Lower leg skin (tissue), 4 donors: ENCODE data around the gene DYNC1I1. TPM values are rescaled to one million over a fixed set of nuclear protein-coding genes. Genes with fewer than 3 reads are reported as not detected.

ENCODE experiments used
- DNase-seq, 2 donors: peaks; one replicate each; pipeline ENCODE4 v3.0.0-alpha.2; 2019; ENCODE audit warnings: low spot score in 2 of 2
- H3K4me3 ChIP-seq: fragments of 200-600 bp; sonication (generic); 2 replicates; pipeline ENCODE4 v1.5.1; 2017; ENCODE audit warnings: mild to moderate bottlenecking, low read depth; ENCODE audit not compliant: poor library complexity, severe bottlenecking
- POLR2A ChIP-seq, 2 donors: fragments of 450-650 bp; IDR thresholded peaks; one replicate each; pipeline ENCODE4 v1.6.1; 2016 to 2017; ENCODE audit warnings: antibody characterized with exemption in 2 of 2, mild to moderate bottlenecking in 1 of 2, moderate library complexity in 1 of 2
- WGBS, 2 donors: methylation state at CpG; one replicate each; pipeline ENCODE4 v1.1.5; 2018; 5-methylcytosine and 5-hydroxymethylcytosine counted together
- intact Hi-C: fragments of 100-400 bp; cut with DNase I; formaldehyde crosslinking; loops from one replicate; pipeline ENCODE4 v1.15.0; 2023; ENCODE audit warnings: low total_unique reads
- total RNA-seq, 4 donors: library from RNA; depleted of rRNA; stranded (reverse); fragments of >200 nt; gene quantifications; one replicate each; pipeline ENCODE4 v1.1.0, GENCODE V29; 2016
- TF ChIP-seq, protein P1 (sequence below), 3 donors: fragments of 450-650 bp; IDR thresholded peaks; one replicate each; pipeline ENCODE4 v1.5.1; 2016; ENCODE audit warnings: antibody characterized with exemption in 3 of 3, mild to moderate bottlenecking in 3 of 3, moderate library complexity in 2 of 3

The DYNC1I1 gene
- total RNA-seq, 4 donors from 2014 or later = 0.97 to 7.6 (median 3.7) TPM

DNA sequence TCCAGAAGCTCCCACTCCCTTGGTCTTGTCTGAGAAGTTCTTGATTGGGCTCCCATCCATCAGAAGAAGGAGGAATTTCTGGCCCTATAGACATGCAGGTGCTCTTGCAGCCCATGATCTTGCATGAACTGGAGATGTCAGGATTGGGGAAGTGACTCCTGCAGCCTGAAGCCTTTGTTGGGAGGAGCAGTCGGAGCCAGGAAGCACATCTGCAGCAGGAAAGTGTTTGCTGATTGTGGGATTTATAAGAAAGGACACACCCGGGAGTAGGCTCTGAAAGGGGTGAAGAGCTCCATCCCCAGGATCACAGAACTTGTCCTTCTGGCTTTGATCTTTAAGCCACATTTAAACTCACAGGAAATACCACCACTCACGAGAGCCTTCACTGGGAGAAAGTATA is 185.2 kb downstream of the DYNC1I1 start:
- no peak for TF ChIP-seq POLR2A (IDR thresholded peaks at IDR 0.05)
- TF ChIP-seq, protein P1, sequence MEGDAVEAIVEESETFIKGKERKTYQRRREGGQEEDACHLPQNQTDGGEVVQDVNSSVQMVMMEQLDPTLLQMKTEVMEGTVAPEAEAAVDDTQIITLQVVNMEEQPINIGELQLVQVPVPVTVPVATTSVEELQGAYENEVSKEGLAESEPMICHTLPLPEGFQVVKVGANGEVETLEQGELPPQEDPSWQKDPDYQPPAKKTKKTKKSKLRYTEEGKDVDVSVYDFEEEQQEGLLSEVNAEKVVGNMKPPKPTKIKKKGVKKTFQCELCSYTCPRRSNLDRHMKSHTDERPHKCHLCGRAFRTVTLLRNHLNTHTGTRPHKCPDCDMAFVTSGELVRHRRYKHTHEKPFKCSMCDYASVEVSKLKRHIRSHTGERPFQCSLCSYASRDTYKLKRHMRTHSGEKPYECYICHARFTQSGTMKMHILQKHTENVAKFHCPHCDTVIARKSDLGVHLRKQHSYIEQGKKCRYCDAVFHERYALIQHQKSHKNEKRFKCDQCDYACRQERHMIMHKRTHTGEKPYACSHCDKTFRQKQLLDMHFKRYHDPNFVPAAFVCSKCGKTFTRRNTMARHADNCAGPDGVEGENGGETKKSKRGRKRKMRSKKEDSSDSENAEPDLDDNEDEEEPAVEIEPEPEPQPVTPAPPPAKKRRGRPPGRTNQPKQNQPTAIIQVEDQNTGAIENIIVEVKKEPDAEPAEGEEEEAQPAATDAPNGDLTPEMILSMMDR (IDR thresholded peaks at IDR 0.05) = no peak
- no peak for DNase-seq
- intact Hi-C loops = no loop called here
- WGBS, 2 donors = 41 to 44% methylated on average over 3 of the region's 3 CpGs
- H3K4me3 ChIP-seq = no peak overlapping the region

DNA sequence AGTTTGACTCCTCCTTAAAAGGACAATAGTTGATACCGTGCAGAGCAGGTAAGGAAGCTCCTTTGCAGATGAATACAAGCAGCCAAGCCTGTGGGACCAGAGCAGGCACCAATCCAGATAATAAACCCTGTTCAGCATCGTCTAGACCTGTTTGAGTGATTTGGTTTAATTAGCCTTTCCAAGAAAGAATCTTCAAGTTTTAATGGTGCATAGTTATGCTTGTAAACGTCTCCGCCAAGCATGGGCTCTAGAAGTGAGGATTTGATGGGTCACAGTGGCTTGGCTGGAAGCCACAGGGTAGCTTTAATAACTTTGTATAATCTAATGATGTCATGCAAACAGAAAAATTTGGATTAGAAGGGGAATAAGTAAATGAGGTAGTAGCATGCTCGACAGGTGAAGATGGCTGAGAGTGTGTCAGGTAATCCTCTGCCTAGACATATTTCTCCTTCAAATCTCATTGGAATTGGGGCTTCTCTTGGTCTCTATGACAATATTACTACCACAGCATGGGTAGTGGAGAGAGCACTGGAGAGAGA is 188.4 kb downstream of the DYNC1I1 start:
- DNase-seq = no peak
- no peak overlapping the region for H3K4me3 ChIP-seq
- intact Hi-C loops = no loop called here
- TF ChIP-seq POLR2A (IDR thresholded peaks at IDR 0.05) = no peak
- TF ChIP-seq, protein P1 (IDR thresholded peaks at IDR 0.05) = no peak
- WGBS, 2 donors = 51 to 52% methylated on average over 5 of the region's 5 CpGs

DNA sequence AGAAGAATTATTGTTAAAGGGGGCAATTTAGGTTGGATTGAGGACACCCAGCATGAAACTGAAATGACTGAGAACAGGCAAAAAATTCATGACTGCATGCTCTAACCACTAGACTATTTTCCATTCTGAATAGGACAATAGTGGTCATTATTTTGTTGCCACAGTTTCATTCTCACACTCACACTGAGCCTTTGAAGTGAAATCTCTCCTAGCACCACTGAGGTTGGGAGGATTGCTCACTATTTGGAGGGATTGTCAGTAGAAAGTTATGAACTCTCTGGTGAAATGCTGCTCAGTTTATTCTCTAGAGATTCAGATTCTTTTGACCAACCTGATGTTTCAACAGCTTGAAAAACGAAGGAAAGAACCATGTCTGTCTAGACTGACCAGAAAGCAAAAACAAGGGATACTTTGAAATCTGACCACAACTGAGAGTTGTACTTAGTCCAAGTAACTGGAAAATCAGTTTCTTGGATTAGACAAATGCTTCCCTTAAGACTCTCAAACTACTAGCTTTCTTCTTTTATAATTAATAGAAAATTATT is 191.2 kb downstream of the DYNC1I1 start:
- intact Hi-C loops = no loop called here
- WGBS, 2 donors = 35 to 37% methylated on average over 1 of the region's 1 CpG
- no peak overlapping the region for H3K4me3 ChIP-seq
- DNase-seq = no peak
- TF ChIP-seq, protein P1 (IDR thresholded peaks at IDR 0.05) = no peak
- no peak for TF ChIP-seq POLR2A (IDR thresholded peaks at IDR 0.05)

DNA sequence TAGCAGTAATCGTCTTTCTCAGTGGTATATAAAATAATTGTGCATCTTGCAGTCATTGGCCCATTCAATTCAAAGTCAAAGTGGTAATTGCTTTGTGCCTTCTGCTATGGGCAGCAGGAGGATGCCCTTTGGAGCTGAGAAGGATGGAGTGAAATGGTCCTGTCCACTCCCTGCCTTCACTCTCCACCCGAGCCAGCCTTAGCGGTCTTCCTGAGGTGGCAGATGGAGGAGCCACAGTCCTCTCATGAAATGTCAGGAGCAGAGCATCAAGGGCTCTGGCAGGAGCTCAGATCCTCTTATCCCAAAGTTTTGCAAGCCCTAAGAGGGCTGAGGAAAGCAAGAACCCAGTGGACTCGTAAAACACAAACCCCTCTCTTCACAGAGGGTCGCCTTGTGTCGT is 199.4 kb downstream of the DYNC1I1 start:
- no peak for TF ChIP-seq POLR2A (IDR thresholded peaks at IDR 0.05)
- TF ChIP-seq, protein P1 (IDR thresholded peaks at IDR 0.05) = no peak
- 84 to 87% methylated on average over 6 of the region's 6 CpGs for WGBS, 2 donors
- H3K4me3 ChIP-seq = no peak overlapping the region
- no peak for DNase-seq
- intact Hi-C loops = no loop called here

DNA sequence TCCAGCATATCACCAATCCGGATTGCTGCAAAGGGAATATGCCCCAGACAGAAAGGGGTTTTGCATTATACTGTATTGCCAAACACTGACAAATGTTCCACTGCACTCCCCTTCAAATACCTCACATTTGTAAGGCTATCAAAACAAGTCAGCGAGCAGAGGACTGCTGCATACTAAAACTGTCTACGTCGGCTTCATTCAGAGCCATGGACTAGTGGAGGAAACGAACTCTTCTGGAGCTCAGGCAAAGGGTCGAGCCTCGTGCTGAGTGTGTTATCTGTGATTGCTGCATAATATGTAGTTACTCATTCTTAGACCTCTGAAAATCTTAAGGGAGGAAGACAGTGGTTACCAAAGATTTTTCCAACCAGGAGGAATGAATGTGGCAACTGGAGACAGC is 200.2 kb downstream of the DYNC1I1 start:
- intact Hi-C loops = no loop called here
- TF ChIP-seq POLR2A (IDR thresholded peaks at IDR 0.05) = no peak
- TF ChIP-seq, protein P1 (IDR thresholded peaks at IDR 0.05) = no peak
- H3K4me3 ChIP-seq = no peak overlapping the region
- WGBS, 2 donors = 77 to 79% methylated on average over 7 of the region's 7 CpGs
- no peak for DNase-seq

DNA sequence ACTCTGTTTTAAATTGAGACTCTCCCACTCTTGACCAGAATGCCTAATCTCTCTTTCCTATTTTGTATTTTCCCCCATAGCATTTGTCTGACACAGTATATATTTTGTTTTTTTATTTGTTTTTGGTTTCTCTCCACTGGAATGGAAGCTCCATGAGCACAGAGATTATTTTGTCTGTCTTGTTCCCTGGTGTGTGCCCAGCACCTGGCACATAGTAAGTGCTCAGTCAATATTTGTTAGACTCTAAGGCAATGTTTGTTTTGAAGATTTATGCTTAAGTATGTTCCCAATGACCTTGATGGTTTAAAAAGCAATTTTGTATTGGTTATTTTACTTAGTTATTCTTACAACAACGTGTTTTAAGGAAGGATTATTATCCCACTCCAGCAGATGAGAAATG is 201.8 kb downstream of the DYNC1I1 start:
- TF ChIP-seq, protein P1 (IDR thresholded peaks at IDR 0.05) = no peak
- TF ChIP-seq POLR2A (IDR thresholded peaks at IDR 0.05) = no peak
- 0 to 47% methylated on average over 1 of the region's 1 CpG for WGBS, 2 donors
- intact Hi-C loops = no loop called here
- H3K4me3 ChIP-seq = no peak overlapping the region
- DNase-seq = no peak
